Activated CD8-positive, alpha-beta memory T cell treated with anti-CD3 and anti-CD28 coated beads, Interleukin-2, amount 50 U/mL, for 48 hours (primary cell): ENCODE data around the gene RPS26.
A peak's percentile ranks its signal among the peaks of the same experiment; 100 is the strongest.

Experiments used
- DNase-seq: peaks from one replicate; pipeline ENCODE4 v3.0.0-alpha.2; 2020

The RPS26 gene

DNA sequence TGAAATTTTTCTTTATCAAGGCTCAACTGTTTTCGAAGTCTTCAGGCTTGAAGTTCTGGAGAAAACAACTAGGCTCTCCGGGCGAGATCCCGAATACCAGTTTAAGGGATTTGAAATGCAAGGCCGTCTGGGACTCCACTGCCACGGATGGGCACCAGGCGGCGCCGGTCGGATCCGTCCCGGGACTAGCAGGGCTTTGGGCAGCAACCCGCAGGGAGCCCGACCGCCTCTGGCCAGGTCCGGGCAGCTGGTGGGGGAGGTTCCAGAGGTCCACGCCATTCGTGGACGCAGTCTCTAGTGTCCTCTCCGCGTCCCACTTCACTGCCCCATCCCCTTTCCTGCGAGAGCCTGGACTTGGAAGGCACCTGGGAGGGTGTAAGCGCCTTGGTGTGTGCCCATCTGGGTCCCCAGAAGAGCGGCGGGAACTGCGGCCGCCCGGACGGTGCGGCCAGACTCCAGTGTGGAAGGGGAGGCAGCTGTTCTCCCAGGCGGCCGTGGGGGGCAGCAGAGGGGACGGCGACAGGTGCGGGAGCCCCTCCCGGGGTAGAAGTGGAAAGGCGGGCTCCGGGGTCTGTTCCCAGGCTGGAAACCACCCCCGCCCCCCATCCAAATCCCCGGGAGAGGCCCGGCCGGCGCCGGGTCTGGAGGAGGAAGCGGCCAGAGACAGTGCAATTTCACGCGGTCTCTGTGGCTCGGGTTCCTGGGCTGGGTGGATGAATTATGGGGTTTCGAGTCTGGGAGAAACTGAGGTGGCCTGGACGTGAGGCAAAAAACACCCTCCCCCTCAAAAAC, 37.4 kb downstream of the RPS26 start:
- DNase-seq: peak; percentile 78

DNA sequence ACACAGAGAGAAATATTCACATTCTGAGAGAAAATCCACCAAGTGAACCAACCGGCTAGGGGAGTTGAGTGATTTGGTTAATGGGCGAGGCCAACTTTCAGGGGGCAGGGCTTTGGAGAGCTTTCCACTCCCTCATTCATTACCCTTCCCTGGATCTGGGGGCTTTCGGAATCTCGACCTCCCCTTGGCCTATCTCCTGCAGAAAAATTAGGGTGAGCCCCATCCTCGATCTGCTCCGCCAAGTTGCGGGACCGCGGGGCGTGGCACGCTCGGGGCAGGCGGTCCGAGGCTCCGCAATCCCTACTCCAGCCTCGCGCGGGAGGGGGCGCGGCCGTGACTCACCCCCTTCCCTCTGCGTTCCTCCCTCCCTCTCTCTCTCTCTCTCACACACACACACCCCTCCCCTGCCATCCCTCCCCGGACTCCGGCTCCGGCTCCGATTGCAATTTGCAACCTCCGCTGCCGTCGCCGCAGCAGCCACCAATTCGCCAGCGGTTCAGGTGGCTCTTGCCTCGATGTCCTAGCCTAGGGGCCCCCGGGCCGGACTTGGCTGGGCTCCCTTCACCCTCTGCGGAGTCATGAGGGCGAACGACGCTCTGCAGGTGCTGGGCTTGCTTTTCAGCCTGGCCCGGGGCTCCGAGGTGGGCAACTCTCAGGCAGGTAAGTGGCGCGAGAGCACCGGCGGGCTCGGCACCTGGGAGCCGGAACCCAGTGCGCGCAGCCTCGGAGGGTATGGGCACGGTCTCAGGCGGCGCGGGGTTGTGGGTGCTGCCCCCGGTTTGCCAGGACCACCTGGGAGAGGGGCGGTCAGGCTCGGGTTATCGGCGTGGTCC, 38.2 kb downstream of the RPS26 start, which contains the start of gene ERBB3:
ERBB3 (plus strand) TSS at position 443 of the 833 bp plus-strand sequence; CDS start at position 579, 136 bp downstream.
- peak; percentile 79 for DNase-seq

DNA sequence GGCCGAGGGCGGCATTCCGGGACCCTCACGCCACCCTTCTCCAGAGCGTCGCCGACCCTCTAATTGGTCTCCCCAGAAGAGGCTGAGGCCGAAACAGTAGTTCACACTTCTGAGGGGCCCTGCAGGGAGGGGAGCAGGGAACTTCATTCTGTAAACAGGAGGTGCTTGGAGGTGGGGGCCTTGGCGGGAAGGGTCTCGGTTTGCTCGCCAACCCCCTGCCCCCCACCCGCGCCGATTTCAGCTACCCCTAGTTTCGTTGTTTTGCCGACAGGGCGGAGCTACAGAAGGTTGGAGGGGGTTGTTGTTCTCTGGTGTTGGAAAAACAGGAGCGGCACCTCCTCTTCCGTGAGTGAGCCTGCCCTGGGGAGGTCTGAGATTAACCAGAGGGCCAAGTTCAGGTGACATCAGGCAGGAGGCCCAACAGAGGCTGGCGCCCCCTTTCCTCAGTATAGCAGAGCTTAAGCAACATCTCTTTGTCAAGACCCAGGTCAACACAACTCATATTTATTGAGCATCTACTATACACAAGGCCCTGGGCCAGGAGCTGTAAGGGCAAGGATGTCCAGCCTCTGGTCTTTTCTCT, 38.9 kb downstream of the RPS26 start:
- DNase-seq: no peak

DNA sequence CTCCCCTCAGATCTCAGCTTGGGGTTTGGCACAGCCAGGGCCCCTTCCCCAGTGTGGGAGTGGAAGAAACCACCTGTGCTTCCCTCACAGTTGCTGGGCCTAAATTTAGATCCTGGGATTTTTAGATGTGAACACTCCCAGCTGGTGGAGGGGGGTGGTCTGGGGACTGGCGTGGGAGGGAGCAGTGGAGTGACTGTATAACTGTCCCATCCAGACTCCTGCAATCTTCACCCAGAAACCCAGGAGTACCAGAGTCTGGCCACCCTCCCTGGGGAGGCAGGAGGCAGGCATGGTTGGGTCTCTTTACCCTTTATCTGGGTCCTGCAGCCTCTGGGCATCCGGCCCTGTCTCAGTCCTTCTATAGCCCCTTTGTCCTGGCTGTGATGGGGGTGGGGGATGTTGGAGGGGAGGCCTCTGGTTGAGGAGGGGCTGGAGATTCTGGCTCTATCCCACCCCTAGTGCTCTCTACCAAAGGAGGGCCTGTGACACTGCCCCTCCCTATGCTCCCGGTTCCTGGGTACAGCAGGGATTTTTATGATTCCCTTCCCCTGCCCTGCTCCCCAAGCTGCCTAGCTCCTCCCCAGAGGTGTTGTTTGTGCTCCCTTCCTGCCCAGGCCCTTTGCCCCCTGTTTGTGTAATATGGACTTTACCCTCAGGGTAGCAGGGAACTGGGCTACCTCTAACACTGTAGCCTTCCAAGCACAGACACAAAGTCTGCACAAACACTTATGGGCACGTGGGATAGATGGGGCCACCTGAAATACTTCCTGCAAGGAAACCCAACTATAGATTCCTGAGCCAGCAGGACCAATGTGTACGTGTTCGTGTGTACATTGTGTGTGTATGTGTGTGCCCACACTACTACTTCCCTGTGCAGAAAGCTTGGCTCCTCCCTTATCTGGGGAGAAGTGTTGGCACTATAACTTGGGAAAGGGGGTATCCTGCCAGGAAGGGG, 40.0 kb downstream of the RPS26 start:
- DNase-seq: no peak

GRCh38 chr12:56082382-56082781, 40.7 kb downstream of the RPS26 start:
- DNase-seq: no peak

GRCh38 chr12:56082967-56083366, 41.2 kb downstream of the RPS26 start:
- DNase-seq: no peak

DNA sequence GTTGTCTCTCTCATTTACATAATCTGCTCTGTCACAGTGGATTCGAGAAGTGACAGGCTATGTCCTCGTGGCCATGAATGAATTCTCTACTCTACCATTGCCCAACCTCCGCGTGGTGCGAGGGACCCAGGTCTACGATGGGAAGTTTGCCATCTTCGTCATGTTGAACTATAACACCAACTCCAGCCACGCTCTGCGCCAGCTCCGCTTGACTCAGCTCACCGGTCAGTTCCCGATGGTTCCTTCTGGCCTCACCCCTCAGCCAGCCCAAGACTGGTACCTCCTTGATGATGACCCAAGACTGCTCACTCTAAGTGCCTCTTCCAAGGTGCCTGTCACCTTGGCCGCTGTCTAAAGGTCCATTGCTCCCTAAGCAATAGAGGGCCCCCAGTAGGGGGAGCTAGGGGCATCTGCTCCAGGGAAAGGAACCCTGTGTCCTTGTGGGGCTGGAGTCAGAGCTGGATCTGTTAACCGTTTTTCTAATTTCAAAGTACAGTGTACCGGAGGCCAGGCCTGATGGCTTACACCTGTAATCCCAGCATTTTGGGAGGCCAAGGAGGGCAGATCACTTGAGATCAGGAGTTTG, 43.3 kb downstream of the RPS26 start:
- no peak for DNase-seq

GRCh38 chr12:56086096-56086495, 44.4 kb downstream of the RPS26 start:
- no peak for DNase-seq

- no peak for DNase-seq
Observed at GRCh38 chr12:56086608-56087007, 44.9 kb downstream of the RPS26 start.

DNA sequence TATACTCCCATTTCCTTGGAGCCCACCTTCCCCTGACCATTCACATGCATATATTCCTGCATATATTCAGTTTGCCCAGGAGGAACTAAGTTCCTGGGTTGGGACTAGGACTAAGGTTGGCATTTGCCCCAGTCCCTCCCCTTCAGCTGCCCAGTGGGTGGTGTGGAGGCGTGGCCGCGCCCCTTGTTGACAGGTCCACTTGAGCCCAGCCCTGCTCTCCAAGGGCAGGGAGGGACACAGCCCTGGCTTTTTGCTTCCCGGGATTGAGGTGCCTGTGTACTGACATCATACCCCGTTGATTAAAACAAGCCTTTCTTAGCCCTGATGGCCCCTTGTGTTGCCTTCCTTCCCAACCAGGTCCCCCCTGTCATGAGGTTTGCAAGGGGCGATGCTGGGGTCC, 45.5 kb downstream of the RPS26 start:
- no peak for DNase-seq
